IPS DF 6.9 (cell line): ENCODE results near the gene ALOXE3.

Experiments used
- DNase-seq: peaks from one replicate; pipeline ENCODE4 v3.0.0-alpha.2; 2013; ENCODE audit warnings: low read depth, low spot score
- H3K27ac ChIP-seq: one replicate; pipeline ENCODE4 v1.5.1; 2013; ENCODE audit warnings: low read length, control low read depth
- H3K27me3 ChIP-seq: 2 replicates; pipeline ENCODE4 v1.6.1; 2013; ENCODE audit warnings: mild to moderate bottlenecking, low read length; ENCODE audit not compliant: control insufficient read depth, insufficient read depth
- H3K36me3 ChIP-seq: 2 replicates; pipeline ENCODE4 v1.6.1; 2013; ENCODE audit warnings: low read length; ENCODE audit not compliant: control insufficient read depth, insufficient read depth
- H3K4me1 ChIP-seq: 2 replicates; pipeline ENCODE4 v1.6.1; 2013; ENCODE audit warnings: low read length; ENCODE audit not compliant: control insufficient read depth, insufficient read depth
- H3K4me3 ChIP-seq: 2 replicates; pipeline ENCODE4 v1.5.1; 2013; ENCODE audit warnings: mild to moderate bottlenecking, low read length
- H3K9me3 ChIP-seq: 2 replicates; pipeline ENCODE4 v1.6.1; 2013; ENCODE audit warnings: low read length, inconsistent platforms; ENCODE audit not compliant: control insufficient read depth, insufficient read depth
- WGBS: extraction: QIAGEN DNeasy Blood & Tissue Kit; methylation state at CpG from one replicate; pipeline ENCODE4 v1.1.7; 2013; ENCODE audit warnings: mixed read lengths, missing lambda C conversion rate; ENCODE audit not compliant: insufficient read length, insufficient coverage; 5-methylcytosine and 5-hydroxymethylcytosine counted together

Gene ALOXE3

DNA sequence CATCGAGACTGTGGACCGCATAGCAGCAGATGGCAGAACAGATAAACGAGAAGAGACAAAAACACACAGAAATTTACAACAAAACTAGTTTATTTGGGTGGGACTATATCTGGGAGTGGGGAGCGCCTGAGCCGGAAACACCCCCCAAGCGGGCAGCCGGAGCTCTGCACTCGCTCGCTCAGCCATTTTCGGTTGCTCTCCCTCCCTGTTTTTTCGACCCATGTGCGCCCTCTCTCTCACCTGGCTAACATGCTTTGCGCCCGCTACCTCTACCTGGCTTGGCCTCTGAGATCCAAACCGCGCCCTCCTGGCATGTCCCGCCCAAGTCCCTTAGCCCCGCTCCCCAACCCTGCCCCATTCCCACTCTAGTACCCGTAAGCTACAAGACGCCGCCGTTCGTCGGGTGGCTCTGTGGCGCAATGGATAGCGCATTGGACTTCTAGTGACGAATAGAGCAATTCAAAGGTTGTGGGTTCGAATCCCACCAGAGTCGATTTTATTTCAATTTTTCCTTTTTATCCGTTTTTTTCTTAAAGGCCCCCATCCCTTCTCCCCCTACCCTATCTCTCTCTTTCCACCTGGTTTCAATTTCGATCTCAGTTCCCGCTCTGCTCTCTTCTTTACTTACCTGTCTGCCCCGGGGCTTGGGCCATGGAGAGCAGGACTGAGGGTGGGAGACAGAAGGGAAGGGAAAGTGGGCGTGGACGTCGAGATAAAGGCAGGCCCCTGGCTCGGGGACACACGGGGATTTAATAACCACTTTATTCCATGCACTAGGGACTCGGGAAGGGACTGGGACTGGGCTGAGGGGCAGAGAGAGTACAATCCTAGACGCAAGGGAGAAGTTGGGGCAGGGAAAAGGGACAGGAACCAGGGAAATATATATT, 2.4 kb upstream of the ALOXE3 start:
- WGBS, result no CpG with 5 or more reads among the region's 40 CpGs
- Histone ChIP-seq H3K4me1 (0 out of 2 replicates have a peak, but pooled peaks cover 3% of the 10 kb centered on the region), H3K4me3 (peak overlapping the region; percentile 74; the same call in 1 of the 2 replicates), H3K27ac (no peak overlapping the region), H3K27me3 (peaks cover 44% of the 10 kb centered on the region), H3K9me3 (no peaks in the 10 kb centered on the region), H3K36me3 (no peaks in the 10 kb centered on the region; the same call in 1 of the 2 replicates)
- DNase-seq, result no peak

DNA sequence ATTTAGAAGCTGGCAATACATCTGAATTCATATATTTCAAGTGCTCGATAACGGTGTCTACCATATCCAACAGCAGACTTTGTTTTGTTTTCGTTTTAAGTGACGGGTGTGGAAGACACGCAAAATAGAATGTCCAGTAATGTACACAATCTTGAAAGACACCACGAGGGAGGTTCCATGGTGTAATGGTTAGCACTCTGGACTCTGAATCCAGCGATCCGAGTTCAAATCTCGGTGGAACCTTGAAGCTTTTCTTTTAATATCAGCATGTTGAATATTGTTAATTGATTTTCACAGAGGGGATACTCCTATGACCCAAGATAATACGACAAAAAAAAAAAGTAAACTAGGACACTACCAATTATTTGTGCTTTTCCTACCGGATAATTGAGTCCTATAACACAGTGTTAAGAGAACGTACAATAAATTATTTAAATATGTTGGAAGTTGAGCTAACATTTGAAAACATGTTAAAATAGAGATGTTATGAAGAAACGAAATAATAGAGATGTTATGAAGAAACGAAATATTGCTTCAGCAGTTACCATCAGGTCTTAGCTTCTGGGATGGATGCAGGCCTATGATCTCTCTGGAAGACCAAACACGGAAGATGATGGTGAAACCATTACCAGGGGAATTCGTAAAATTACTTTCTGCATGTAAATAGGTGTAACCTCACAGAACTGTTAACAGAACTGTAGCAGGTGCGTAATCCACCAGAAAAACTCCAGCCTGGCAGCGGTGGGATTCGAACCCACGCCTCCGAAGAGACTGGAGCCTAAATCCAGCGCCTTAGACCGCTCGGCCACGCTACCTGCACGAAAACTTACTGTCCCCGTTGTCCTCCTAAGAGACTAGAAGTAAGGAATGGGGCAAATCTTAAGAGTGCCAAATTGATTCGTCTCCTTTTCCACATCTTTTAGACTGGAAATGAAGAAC, 1.5 kb upstream of the ALOXE3 start:
- H3K27me3 ChIP-seq, result peaks cover 39% of the 10 kb centered on the region

DNA sequence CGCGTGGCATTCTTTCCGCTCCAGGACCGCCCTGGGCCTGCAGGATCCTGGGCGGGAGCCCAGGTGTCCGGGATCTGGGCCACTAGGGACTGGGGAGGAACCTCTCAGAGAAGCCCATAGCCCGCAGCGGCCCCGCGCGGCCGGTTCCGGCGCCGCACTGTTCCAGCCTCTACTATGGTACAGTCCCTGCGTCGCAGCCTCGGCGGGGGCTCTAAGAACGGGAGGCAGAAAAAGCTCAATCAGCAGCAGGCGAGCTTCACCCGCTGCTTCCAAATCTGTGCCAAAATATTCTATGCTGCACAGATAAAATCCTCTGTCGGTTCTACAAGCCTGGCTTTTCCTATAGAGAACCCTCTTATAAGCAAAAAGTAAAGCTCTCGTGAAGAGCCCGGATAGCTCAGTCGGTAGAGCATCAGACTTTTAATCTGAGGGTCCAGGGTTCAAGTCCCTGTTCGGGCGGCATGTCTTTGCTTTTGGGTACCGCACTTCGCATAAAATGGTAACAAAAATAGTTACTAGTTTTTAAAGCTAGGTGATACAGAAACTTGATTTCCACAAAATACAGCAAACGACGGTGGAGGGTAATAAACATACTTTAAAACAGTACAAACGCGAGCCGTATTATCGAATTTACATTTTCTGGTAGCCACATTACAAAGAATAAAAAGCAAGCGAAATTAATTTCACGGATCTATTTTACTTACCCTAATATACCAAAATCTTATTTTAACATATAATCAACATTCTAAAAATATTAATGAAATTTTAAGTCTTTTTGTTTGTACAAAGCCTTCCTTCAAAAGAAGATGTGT, 661 bp upstream of the ALOXE3 start:
- H3K4me3 ChIP-seq, result peak overlapping the region; percentile 90; the same call in 1 of the 2 replicates
- no peaks in the 10 kb centered on the region for H3K9me3 ChIP-seq
- DNase-seq, result no peak
- H3K27ac ChIP-seq, result no peak overlapping the region
- no peaks in the 10 kb centered on the region; the same call in 1 of the 2 replicates for H3K36me3 ChIP-seq
- 100% methylated on average over 2 of the region's 38 CpGs for WGBS
- peaks cover 31% of the 10 kb centered on the region for H3K27me3 ChIP-seq
- no peaks in the 10 kb centered on the region for H3K4me1 ChIP-seq

More for the DNA sequence above, 1.5 kb upstream of the ALOXE3 start:
- Histone ChIP-seq H3K4me1 (0 out of 2 replicates have a peak, but pooled peaks cover 2% of the 10 kb centered on the region), H3K36me3 (no peaks in the 10 kb centered on the region; the same call in 1 of the 2 replicates), H3K27ac (no peak overlapping the region), H3K4me3 (peak overlapping the region; percentile 74; the same call in 1 of the 2 replicates), H3K9me3 (no peaks in the 10 kb centered on the region)
- no peak for DNase-seq
- no CpG with 5 or more reads among the region's 28 CpGs for WGBS

DNA sequence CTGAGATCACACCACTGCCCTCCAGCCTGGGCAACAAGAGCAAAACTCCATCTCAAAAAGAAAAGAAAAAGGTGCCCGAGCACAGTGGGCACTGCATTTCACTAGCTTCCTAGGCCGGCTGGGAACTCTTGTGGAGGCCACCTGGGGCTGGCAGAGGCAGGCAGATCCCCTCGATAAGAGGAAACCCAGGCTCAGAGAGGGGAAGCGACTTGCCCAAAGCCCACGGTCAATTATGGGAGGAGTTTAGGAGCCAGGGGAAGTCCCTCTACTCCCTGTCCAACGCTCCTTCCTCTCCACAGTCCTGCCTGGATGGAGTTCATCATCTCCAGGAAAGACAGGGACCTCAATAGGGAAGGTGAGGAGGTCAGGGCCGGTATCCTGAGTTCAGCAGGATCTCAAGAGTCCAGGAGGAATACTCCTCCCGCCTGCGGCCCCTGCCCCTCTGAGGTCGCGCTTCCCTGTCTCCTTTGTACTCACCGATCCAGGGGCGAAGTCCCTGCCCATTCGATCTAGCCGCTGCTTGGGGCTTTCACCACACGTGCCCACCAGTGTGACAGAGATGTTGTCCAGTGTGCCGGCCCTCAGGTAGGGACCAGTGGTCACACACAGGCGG, 841 bp downstream of the ALOXE3 start:
- WGBS, result no CpG with 5 or more reads among the region's 18 CpGs
- no peak for DNase-seq
- no peaks in the 10 kb centered on the region for H3K9me3 ChIP-seq
- H3K4me1 ChIP-seq, result no peaks in the 10 kb centered on the region
- peaks cover 16% of the 10 kb centered on the region; the same call in 1 of the 2 replicates for H3K27me3 ChIP-seq
- peak overlapping the region; percentile 90; the same call in 1 of the 2 replicates for H3K4me3 ChIP-seq
- H3K27ac ChIP-seq, result no peak overlapping the region
- H3K36me3 ChIP-seq, result no peaks in the 10 kb centered on the region; the same call in 1 of the 2 replicates

DNA sequence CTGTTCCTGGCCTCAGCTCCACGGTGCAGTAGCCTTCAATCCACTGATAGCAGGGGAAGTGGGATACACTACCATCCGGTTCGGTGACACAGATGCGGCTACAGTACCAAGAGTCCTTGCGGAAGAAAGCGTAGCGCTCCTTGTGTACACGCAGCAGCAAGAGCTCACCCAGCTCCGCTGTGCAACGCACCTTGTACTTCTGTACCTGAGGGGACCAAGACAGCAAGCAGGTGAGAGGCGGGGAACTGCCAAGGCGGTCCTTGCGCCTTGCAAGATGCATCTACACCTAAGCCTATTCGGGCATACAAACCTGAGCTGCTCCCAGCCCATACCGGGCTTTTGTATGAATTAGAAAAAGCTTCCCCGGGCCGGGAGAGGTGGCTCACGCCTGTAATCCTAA, 1.5 kb downstream of the ALOXE3 start:
- H3K36me3 ChIP-seq, result no peaks in the 10 kb centered on the region; the same call in 1 of the 2 replicates
- H3K27me3 ChIP-seq, result peaks cover 13% of the 10 kb centered on the region; the same call in 1 of the 2 replicates
- WGBS, result no CpG with 5 or more reads among the region's 18 CpGs
- no peaks in the 10 kb centered on the region for H3K4me1 ChIP-seq
- no peaks in the 10 kb centered on the region for H3K9me3 ChIP-seq
- H3K27ac ChIP-seq, result no peak overlapping the region
- no peak overlapping the region for H3K4me3 ChIP-seq
- no peak for DNase-seq

DNA sequence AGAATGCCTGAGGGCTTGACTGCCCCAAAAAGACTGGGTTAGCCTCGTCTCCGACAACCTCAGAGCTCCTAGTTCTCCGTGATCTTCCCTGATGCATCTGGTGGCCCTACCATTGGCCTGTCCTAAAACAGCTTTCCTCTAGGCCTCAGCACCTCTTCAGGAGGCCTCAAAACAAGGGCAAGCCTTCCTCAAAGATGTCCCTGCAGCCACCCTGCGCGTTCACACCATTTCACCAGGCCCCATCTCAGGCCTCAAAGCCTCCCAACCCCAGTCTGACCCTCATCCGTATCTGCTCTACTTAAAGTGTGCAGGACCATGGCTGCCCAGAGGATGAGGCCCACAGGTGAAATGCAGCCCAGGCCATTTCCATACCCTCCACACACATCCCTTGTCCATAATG, 7.4 kb downstream of the ALOXE3 start:
- Histone ChIP-seq H3K36me3 (no peaks in the 10 kb centered on the region; the same call in 1 of the 2 replicates), H3K4me3 (no peak overlapping the region), H3K9me3 (no peaks in the 10 kb centered on the region), H3K27ac (no peak overlapping the region), H3K4me1 (0 out of 2 replicates have a peak, but pooled peaks cover 1% of the 10 kb centered on the region), H3K27me3 (peaks cover 3% of the 10 kb centered on the region; the same call in 1 of the 2 replicates)
- no peak for DNase-seq
- no CpG with 5 or more reads among the region's 6 CpGs for WGBS

DNA sequence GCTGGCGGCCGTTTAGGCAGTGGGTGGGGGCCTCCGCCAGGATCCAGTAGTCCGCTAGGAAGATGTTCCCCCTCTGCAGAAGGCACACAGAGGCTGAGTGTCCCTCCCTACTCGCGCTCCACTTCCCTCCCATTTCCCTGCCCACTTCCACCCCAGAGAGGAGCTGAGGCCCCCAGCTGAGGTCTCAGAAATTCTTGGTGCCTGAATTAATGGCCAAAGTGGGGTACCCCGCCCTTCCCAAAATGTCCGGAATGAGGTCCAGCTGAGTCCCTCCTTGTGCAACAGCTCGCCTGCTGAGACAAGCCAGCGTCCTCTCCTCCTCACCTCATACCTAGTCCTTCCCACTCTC, 7.9 kb downstream of the ALOXE3 start:
- no CpG with 5 or more reads among the region's 10 CpGs for WGBS
- Histone ChIP-seq H3K27me3 (peaks cover 3% of the 10 kb centered on the region; the same call in 1 of the 2 replicates), H3K4me3 (no peak overlapping the region), H3K9me3 (no peaks in the 10 kb centered on the region), H3K4me1 (0 out of 2 replicates have a peak, but pooled peaks cover 1% of the 10 kb centered on the region), H3K36me3 (no peaks in the 10 kb centered on the region; the same call in 1 of the 2 replicates), H3K27ac (no peak overlapping the region)
- DNase-seq, result no peak

DNA sequence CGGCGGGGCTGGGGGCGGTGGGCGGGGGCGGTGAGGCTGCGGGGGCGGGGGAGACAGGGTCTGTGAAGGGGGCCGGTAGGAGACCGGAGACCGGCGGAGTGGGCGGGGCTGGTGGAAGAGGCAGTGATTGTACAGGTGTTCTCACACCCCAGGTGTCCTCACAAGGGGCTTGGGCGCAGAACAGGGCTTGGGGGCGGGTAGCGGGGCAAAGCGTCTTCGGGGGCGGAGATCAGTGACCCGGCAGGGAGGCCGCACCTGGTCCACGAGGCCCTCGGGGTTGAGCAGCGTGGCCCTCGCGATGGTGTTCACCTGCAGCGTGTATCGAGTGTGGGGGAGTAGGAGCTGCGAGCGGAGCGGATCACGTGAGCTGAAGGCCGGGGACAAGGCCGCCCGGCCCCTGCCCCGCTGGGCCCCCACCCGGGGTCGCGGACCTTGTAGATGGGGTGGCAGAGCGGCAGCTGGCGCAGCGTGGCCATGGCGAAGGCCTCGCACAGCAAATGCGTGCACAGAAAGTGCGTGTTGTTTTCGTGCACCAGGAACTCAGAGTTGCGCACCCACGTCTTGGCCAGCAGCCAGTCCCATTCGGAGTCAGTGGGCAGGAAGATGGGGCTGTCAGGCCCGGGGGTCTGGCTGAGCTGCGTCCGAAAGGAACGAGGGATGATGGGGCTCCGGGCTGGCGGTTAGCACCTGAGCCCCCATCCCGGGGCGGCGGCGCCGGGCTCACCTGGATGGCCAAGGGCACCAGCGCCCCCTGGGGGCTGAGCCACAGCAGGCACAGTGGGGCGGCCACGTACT, 8.5 kb downstream of the ALOXE3 start:
- DNase-seq, result no peak
- H3K4me1 ChIP-seq, result 0 out of 2 replicates have a peak, but pooled peaks cover 1% of the 10 kb centered on the region
- no peaks in the 10 kb centered on the region; the same call in 1 of the 2 replicates for H3K36me3 ChIP-seq
- no CpG with 5 or more reads among the region's 63 CpGs for WGBS
- no peaks in the 10 kb centered on the region for H3K9me3 ChIP-seq
- peaks cover 3% of the 10 kb centered on the region; the same call in 1 of the 2 replicates for H3K27me3 ChIP-seq
- no peak overlapping the region for H3K27ac ChIP-seq
- H3K4me3 ChIP-seq, result peak overlapping the region; percentile 58; the same call in 1 of the 2 replicates
